Activated CD8-positive, alpha-beta memory T cell treated with anti-CD3 and anti-CD28 coated beads, Interleukin-2, amount 50 U/mL, for 48 hours (primary cell): ENCODE measurements around the gene AQR.
"Not testable (repeated sequence)": the region's sequence is repeated elsewhere in the genome, so short reads cannot be mapped to it uniquely, and the experiment has no call there.

Experiments
- DNase-seq: peaks from one replicate; pipeline ENCODE4 v3.0.0-alpha.2; 2020

Gene AQR

GRCh38 chr15:34952481-34952880 lies 17.1 kb downstream of the AQR start:
- no peak for DNase-seq

- DNase-seq: no peak
Measured at GRCh38 chr15:34951993-34952392, 17.5 kb downstream of the AQR start.

GRCh38 chr15:34944936-34945335 lies 24.6 kb downstream of the AQR start:
- DNase-seq: no peak

DNA sequence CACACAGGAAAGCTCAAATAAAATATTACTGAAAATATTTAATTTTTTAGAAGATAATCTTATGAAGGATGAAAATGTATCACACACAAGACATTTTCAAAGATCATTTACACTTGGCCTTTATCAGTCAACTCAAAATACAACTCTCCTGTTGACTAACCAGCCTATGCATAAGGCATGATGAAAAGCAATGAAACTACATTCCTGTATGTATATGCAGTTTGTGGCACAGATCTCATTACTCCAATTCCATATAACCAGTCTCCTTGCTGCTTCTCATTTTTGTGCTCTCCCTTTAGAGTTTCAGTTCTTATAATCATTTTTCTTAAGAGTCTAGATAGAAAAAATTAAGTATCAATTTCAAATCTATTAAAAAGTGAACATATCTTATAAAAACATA lies 25.8 kb downstream of the AQR start:
- DNase-seq: no peak

- DNase-seq: not testable (repeated sequence)
Measured at GRCh38 chr15:34943264-34943663, 26.3 kb downstream of the AQR start.

DNA sequence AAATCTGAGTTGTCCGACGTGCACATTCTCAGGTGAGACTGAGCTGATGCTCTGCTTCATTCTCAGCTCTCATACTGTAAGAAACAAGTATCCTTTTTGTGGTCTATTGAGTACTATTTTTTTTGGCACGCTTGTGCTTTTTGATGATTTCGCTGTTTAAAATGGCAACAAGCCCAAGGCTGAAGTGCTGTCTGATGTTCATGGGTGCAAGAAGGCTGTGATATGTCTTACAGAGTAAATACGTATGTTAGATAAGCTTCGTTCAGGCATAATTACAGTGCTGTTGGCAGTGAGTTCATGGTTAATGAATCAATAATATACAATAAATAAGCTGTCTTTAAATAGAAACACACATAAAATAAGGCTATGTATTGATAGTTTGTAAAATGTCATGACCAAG lies 27.2 kb downstream of the AQR start:
- no peak for DNase-seq

GRCh38 chr15:34941831-34942230 lies 27.7 kb downstream of the AQR start:
- no peak for DNase-seq

DNA sequence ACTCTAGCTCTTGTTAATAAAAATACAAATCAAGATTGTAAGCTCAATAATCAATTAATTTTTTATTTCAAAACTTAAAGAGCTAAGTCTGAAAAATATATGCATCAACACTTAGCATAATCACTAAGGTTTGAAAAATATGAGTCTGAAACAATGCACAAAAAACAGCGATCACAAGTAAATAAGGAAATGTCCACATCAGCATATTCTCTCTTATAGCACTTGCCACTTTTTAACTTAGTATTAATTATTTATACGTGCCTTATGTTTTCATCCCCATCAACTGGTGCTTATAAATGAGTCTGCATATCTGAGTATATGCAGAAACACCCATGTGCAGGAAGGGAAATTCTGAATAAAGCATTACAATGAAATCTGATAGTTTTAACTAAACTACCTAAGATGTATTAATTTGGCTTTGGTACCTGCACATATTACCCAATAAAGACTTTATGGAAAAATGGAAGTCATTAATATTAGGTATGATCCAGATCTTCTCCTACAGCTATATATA lies 28.3 kb downstream of the AQR start:
- no peak for DNase-seq

GRCh38 chr15:34933432-34933975 lies 36.0 kb downstream of the AQR start:
- DNase-seq: no peak

DNA sequence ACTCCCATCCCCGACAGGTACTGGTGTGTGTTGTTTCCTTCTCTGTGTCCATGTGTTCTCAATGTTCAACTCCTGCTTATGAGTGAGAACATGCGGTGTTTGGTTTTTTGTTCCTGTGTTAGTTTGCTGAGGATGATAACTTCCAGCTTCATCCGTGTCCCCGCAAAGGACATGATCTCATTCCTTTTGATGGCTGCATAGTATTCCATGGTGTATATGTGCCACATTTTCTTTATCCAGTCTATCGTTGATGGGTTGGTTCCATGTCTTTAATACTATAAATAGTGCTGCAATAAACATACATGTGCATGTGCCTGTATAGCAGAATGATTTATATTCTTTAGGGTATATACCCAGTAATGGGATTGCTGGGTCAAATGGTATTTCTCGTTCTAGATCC lies 41.2 kb downstream of the AQR start:
- not testable (repeated sequence) for DNase-seq

DNA sequence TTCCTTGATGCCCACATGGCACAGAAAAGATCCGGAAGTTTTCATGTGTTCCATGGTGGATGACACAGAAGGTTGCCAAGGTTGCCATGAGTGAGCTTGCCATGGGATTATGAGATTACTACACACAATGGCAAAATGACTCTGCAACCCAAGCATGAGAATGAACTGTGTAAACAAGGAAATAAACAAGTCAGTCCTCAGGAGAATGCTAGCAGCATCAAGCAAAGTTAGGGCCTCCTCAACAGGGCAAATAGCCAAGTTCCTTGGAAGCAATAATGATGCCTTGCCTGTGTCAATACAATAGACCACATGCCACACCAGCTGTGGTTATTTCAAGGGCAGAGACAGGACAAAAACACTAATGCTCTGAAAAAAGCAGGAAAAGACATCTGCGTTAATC lies 41.8 kb downstream of the AQR start:
- DNase-seq: no peak

- DNase-seq: no peak
Measured at GRCh38 chr15:34914317-34914716, 55.2 kb downstream of the AQR start.

GRCh38 chr15:34905047-34905446 lies 64.5 kb downstream of the AQR start:
- no peak for DNase-seq

DNA sequence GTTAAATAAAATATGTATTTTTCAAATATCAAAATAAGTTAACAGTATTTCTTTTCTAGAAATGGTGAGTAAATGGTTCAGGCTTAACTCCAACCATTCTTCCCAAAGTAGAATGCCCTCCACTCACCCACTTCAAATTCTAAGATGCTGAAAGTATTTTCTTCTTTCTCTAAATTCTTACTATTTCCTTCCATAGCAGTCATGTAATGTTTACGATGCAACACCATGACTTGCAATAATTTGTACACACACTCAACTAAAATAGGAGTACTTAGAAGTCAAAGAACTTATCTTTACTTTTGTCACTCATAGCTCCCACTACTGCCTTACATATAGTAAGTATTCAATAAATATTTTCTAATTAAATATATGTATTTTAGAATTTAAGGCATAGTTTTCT lies 65.0 kb downstream of the AQR start:
- DNase-seq: no peak

DNA sequence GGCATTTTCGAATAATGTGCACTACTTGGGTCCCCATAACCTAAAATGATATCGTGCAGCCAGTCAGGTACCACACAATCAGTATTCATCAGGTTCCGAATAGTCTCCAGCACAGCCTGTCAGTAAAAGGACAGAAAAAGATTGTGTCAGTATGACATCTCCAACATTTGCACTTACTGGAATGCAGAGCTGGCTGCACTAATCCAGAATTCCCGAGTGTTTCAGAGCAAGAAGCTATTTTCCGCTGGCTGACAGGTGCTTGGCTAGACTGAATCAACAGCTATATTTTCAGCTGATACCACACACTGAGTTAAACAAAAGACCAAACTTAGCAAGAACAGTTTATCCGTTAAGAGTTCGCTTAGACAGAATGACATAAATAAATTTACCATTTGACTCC lies 68.8 kb downstream of the AQR start:
- DNase-seq: no peak

GRCh38 chr15:34896183-34896582 lies 73.4 kb downstream of the AQR start:
- DNase-seq: no peak

DNA sequence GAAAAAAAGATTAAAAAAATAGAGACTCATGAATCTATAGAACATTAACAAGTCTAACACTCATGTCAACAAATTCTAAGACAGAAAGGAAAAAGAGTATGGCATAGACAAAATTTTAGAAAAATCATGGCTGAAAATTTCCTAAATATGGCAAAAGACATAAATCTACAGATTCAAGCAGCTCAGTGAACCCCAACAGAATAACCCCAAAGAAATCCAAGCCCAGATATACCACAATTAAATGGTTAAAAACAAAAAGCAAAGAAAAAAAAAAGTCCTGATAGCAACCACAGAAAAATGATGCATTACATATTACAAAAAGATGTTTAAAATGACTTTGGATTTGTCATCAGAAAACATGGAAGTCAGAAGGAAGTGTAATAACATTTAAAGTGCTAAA lies 75.6 kb downstream of the AQR start:
- DNase-seq: no peak

DNA sequence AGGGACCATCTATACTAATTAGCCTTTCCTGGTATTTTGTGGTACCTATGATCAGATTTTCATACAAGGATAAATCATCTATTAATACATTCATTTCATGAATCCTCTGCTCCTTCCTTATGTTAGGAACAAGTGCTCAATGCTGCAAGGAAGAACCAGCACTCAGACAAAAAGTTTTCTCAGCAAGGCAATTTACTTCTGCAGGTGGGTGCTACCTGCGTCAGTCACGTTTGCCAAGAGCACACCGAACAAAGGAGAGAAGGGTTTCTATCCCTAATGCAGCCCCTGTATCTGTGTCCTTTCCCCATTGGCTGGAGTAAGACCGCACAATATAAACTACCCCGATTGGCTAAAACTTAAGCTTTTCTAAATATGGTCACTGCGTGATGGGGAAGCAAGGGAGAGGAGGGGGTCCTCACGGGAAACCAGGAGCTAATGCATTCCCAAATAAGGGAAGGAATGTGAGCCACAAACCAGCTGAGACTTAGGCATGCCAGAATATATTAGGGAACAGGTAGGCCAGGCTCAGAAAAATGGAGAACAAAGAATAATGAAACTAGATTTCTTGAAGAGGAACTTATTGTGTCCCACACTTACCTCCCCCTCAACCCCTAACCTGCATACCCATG lies 76.5 kb downstream of the AQR start:
- DNase-seq: no peak

GRCh38 chr15:34890424-34890823 lies 79.1 kb downstream of the AQR start:
- DNase-seq: no peak

GRCh38 chr15:34889476-34889875 lies 80.1 kb downstream of the AQR start:
- DNase-seq: no peak

- DNase-seq: no peak
Measured at GRCh38 chr15:34886134-34886533, 83.4 kb downstream of the AQR start.

GRCh38 chr15:34883633-34884032 lies 85.9 kb downstream of the AQR start:
- DNase-seq: no peak

GRCh38 chr15:34883042-34883441 lies 86.5 kb downstream of the AQR start:
- DNase-seq: no peak

- no peak for DNase-seq
Measured at GRCh38 chr15:34879107-34879506, 90.4 kb downstream of the AQR start.

GRCh38 chr15:34876640-34877039 lies 92.9 kb downstream of the AQR start:
- DNase-seq: no peak
